HepG2 (cell line): ENCODE data around the gene GARS1. TPM values are rescaled to one million over a fixed set of nuclear protein-coding genes. Genes with fewer than 3 reads are reported as not detected.

ENCODE experiments used
- CHCHD3 ChIP-seq: sonication (generic); formaldehyde crosslinking; IDR thresholded peaks from 2 replicates; pipeline ENCODE4 v1.8.0; 2022; ENCODE audit warnings: mild to moderate bottlenecking, missing genetic modification reagents, moderate library complexity
- EHMT2 ChIP-seq: fragments of 200-600 bp; sonication (generic); IDR thresholded peaks from 2 replicates; pipeline ENCODE4 v1.7.0; 2017; ENCODE audit warnings: antibody characterized with exemption, low read depth, low read length, borderline replicate concordance
- GZF1 ChIP-seq: sonication (generic); formaldehyde crosslinking; IDR thresholded peaks from 2 replicates; pipeline ENCODE4 v1.5.1; 2020; ENCODE audit warnings: mild to moderate bottlenecking, missing genetic modification reagents
- HMGXB4 ChIP-seq, 2 experiments: sonication (generic) in 1 of 2; formaldehyde crosslinking in 1 of 2; IDR thresholded peaks; 2 replicates each; pipeline versions ENCODE4 v1.4.0 to v1.6.1; 2018 to 2020; ENCODE audit warnings: missing genetic modification reagents in 2 of 2, borderline replicate concordance in 1 of 2, low read depth in 1 of 2, mild to moderate bottlenecking in 1 of 2, missing biosample characterization in 1 of 2
- HNF1B ChIP-seq: sonication (generic); formaldehyde crosslinking; IDR thresholded peaks from 2 replicates; pipeline ENCODE4 v1.5.1; 2020; ENCODE audit warnings: mild to moderate bottlenecking, moderate library complexity, missing genetic modification reagents
- KLF9 ChIP-seq: IDR thresholded peaks from 2 replicates; pipeline ENCODE4 v1.6.1; 2016; ENCODE audit warnings: low read depth
- MLX ChIP-seq: IDR thresholded peaks from 2 replicates; pipeline ENCODE4 v1.6.1; 2016
- MYC ChIP-seq: sonication (generic); formaldehyde crosslinking; IDR thresholded peaks from 2 replicates; pipeline ENCODE4 v1.9.0; 2021; ENCODE audit warnings: missing genetic modification reagents, borderline replicate concordance
- NFAT5 ChIP-seq: sonication (generic); formaldehyde crosslinking; IDR thresholded peaks from 2 replicates; pipeline ENCODE4 v1.4.0; 2020; ENCODE audit warnings: missing genetic modification reagents
- NR1H2 ChIP-seq: sonication (generic); formaldehyde crosslinking; IDR thresholded peaks from 2 replicates; pipeline ENCODE4 v1.8.1; 2022; ENCODE audit warnings: low read depth, missing genetic modification reagents, borderline replicate concordance
- ONECUT2 ChIP-seq: sonication (generic); formaldehyde crosslinking; IDR thresholded peaks from 2 replicates; pipeline ENCODE4 v1.4.0; 2020; ENCODE audit warnings: missing genetic modification reagents
- THYN1 ChIP-seq: sonication (generic); formaldehyde crosslinking; IDR thresholded peaks from 2 replicates; pipeline ENCODE4 v1.8.1; 2023; ENCODE audit warnings: low read depth, mild to moderate bottlenecking, moderate library complexity, missing genetic modification reagents, borderline replicate concordance
- TRAFD1 ChIP-seq: sonication (generic); formaldehyde crosslinking; IDR thresholded peaks from 2 replicates; pipeline ENCODE4 v1.5.1; 2020; ENCODE audit warnings: missing genetic modification reagents, mild to moderate bottlenecking, borderline replicate concordance
- ZNF256 ChIP-seq: sonication (generic); formaldehyde crosslinking; conservative IDR thresholded peaks from 2 replicates; pipeline ENCODE4 v1.4.0; 2020; ENCODE audit warnings: missing genetic modification reagents
- ZNF382 ChIP-seq: sonication (generic); formaldehyde crosslinking; IDR thresholded peaks from 2 replicates; pipeline ENCODE4 v1.5.0; 2020; ENCODE audit warnings: missing genetic modification reagents, mild to moderate bottlenecking, borderline replicate concordance
- ZNF432 ChIP-seq: sonication (generic); formaldehyde crosslinking; IDR thresholded peaks from 2 replicates; pipeline ENCODE4 v1.5.0; 2020; ENCODE audit warnings: missing genetic modification reagents, mild to moderate bottlenecking, borderline replicate concordance
- ZNF549 ChIP-seq: sonication (generic); formaldehyde crosslinking; IDR thresholded peaks from 2 replicates; pipeline ENCODE4 v1.5.0; 2020; ENCODE audit warnings: missing genetic modification reagents
- polyA plus RNA-seq, 8 experiments: library from polyadenylated mRNA; depleted of rRNA in 3 of 8; stranded (reverse) in 7 of 8; unstranded in 1 of 8; fragments of >200 nt; fragmentation: Illumina TruSeq in 4 of 8; extraction: Trizol in 4 of 8; gene quantifications; 2 replicates each; pipeline versions ENCODE4 v1.2.1 to v1.2.3, GENCODE V29; 2011 to 2016; ENCODE audit warnings: low read depth in 4 of 8, missing spikeins in 1 of 8, mixed read lengths in 1 of 8; ENCODE audit not compliant: insufficient read depth in 1 of 8
- total RNA-seq, 5 experiments: library from RNA; depleted of rRNA; stranded (reverse); fragments of >200 nt; fragmentation: Illumina TruSeq; extraction: Trizol; gene quantifications; 2 replicates each; pipeline ENCODE4 v1.2.3, GENCODE V29; 2016; ENCODE audit warnings: low read depth in 1 of 5

The GARS1 gene
- total and polyA plus RNA-seq, 2 of the 13 experiments (the other 11 are each of a cell fraction or from before 2014, with no cell fraction given): 140 to 460 TPM

- TF ChIP-seq TRAFD1 (CRISPR knock-in tag): no peak
- TF ChIP-seq EHMT2: peak; percentile 99
- TF ChIP-seq ZNF432 (CRISPR knock-in tag): 0 out of 2 replicates have a peak, but pooled peaks have one; percentile 26
- TF ChIP-seq KLF9 (CRISPR knock-in tag): peak; percentile 79; the same call in 1 of the 2 replicates
- peak; percentile 14; the same call in 1 of the 2 replicates for TF ChIP-seq ONECUT2 (CRISPR knock-in tag)
- no peak for TF ChIP-seq MYC
- TF ChIP-seq GZF1 (CRISPR knock-in tag): no peak
- no peak for TF ChIP-seq THYN1
- TF ChIP-seq CHCHD3 (CRISPR knock-in tag): no peak
- no peak for TF ChIP-seq ZNF549 (CRISPR knock-in tag)
- TF ChIP-seq NR1H2 (CRISPR knock-in tag): no peak
- TF ChIP-seq HNF1B (CRISPR knock-in tag): no peak
- peak; percentile 57; the same call in 1 of the 2 replicates for TF ChIP-seq MLX (CRISPR knock-in tag)
- TF ChIP-seq HMGXB4 (CRISPR knock-in tag; IDR thresholded peaks at IDR 0.05; ENCODE audit: borderline replicate concordance in 1 of 2, low read depth in 1 of 2): 0 out of 4 replicates have a peak, but pooled peaks of 1 of the 2 experiments have one; percentile 56
- peak; percentile 75; the same call in 1 of the 2 replicates for TF ChIP-seq ZNF256 (CRISPR knock-in tag)
- no peak for TF ChIP-seq ZNF382 (CRISPR knock-in tag)
- TF ChIP-seq NFAT5: peak; percentile 85; the same call in 1 of the 2 replicates
These were observed 77.3 kb downstream of the GARS1 start (continued) for GRCh38 chr7:30671793-30672465.
